GM18505 (cell line): ENCODE data around the gene KCNJ12.
"Not testable (repeated sequence)": the region's sequence is repeated elsewhere in the genome, so short reads cannot be mapped to it uniquely, and the experiment has no call there.

Experiments
- ATAC-seq: cut with Tn5 transposase; IDR thresholded peaks from one replicate; pipeline ENCODE4 v1.9.1; 2021; ENCODE audit not compliant: unreplicated experiment
- POLR2A ChIP-seq: IDR thresholded peaks from 4 replicates; pipeline ENCODE4 v1.6.1; 2011; ENCODE audit warnings: borderline replicate concordance; ENCODE audit not compliant: insufficient read depth, insufficient read length; ENCODE audit errors: extremely low read depth

KCNJ12 gene

DNA sequence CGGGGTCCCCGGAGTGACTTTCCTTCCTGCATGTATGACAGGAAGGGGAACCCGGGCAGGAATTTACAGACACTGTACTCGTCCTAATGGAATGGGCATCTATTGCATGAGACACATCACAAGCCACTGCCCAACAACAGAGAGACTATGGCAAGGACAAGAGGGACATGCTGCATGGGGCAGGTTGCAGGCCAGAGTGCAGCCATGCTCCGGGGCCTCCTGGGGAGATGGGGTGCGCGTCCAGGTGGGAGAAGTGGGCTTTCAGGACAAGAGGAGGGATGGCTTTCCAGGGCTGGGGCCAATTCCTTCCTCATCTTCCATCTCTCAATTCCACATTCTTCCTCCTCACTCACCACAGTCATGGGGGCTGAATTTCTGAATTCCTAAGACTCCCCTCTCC lies 60.3 kb downstream of the KCNJ12 start:
- ATAC-seq, result not testable (repeated sequence)

- ATAC-seq, result not testable (repeated sequence)
Observed at GRCh38 chr17:21436883-21437836, 61.0 kb downstream of the KCNJ12 start.

- not testable (repeated sequence) for ATAC-seq
Observed at GRCh38 chr17:21438316-21439014, 62.3 kb downstream of the KCNJ12 start.

GRCh38 chr17:21439015-21439336 lies 62.8 kb downstream of the KCNJ12 start:
- ATAC-seq, result not testable (repeated sequence)

DNA sequence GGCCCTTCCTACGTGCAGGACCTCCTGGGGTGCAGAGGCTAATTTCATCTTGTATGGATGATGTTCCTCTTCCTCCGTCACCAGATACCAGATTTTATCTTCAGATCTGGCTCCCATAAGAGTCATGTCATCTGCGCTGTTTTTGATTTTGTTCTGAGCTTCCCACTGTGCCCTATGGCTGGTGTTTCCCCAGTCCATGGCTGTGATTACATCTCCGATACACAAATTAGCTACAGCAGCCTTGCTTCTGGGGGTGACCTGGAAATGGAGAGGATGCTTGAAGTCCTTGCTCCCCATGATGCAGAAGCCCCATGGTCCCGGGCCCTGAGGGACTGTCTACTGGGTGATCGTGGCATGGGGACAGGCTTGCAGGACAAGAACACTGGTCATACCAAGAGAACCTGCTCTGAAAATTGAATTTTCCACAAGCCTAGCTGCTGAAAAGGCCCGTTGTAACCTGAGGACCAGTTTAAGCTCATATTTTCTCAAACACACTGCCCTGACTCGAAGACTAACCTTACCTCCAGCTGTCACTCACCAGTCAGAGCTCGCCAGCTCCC lies 69.0 kb downstream of the KCNJ12 start:
- TF ChIP-seq POLR2A, result no peak
- ATAC-seq, result no peak

GRCh38 chr17:21447552-21447951 lies 71.4 kb downstream of the KCNJ12 start:
- ATAC-seq, result not testable (repeated sequence)

DNA sequence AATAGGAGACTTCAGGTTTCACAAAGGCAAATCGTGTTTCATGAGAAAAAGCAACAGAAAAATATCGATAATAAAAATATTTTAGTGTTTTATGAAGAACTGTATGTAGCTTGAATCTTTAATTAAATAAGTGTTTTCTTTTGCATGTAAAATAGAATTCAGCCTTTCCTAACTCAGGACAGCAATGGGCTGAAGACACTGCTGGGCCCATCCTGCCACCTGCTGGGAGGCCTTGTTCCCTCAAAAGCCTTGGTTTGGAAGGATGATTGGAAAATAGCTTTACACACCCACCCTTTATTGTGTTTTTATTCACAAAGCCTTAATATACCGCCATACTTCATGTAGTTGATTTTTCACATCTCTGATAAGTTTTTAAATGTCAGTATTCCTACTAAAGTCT lies 73.7 kb downstream of the KCNJ12 start:
- ATAC-seq, result not testable (repeated sequence)

DNA sequence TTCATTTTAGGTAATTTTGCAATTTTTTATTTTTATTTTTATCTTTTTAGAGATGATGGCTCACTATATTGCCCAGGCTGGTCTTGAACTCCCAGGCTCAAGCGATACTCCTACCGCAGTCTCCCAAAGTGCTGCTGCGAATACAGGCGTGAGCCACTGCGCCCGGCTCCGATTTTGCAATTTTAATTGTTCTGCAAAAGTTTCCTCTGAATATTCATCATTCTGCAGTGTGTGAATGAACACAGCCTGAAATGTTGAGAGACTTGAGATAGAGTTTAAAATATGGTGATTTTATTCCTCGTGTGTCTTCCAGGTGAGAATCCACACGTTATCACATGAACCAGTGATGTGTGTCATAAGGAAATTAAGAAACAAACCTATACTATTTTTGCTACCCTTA lies 75.8 kb downstream of the KCNJ12 start:
- TF ChIP-seq POLR2A, result no peak
- ATAC-seq, result no peak

- no peak for TF ChIP-seq POLR2A
- no peak for ATAC-seq
Observed at GRCh38 chr17:21452377-21453143, 76.4 kb downstream of the KCNJ12 start.

DNA sequence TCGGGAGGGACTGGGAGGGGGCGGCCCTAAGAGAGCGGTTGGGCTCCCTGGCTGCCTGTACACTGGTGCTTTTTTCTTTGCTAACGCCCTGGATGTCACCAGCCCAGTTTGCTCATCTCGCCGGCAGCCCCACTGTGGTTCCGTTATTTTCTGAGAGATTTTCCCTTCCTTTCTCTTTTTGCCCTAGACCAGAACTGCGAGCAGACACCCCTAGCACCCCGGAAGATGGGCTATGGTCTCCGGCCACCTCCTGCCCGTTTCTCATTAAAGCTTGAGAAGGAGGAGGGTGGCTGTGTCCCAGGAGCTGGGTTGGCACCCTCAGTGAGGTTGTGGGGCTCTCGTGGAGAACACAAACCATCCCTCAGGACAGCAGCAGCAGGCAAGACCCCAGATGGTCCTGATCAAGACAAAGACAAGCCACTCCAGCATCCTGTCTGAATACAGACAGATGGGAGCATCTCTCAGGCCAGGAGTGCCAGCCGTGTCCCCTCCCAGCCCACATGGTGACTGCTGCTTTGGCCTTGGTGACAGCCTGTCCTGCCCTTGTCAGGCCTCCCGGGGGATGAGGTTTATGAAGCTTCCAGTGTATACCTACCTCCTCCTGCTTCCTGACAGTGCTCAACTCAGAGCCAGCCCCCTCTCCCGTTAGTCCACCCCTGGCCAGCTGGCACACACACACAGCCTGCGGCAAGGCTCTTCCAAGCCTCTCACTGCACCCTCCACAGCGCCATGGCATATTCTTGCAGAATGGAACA lies 77.2 kb downstream of the KCNJ12 start:
- no peak for TF ChIP-seq POLR2A
- no peak for ATAC-seq

DNA sequence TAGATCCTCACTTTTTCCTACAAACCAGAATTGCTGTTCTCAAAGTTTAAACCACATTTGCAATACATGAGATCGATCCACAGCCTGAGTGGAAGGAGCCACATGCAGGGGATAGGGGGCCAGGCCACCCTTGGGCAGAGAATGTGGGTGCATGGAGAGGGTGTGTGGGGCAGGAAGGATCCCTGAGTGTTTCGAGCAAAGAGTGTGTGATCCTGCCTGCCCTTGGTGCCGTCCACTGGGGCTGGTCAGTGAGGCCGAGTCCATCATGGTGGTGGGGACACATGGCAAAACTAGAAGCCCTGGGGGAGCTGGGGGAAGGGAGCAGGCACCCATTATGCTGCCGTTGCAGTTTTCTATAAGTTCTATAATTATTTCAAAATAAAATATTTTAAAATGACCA lies 77.8 kb downstream of the KCNJ12 start:
- ATAC-seq, result not testable (repeated sequence)

GRCh38 chr17:21454441-21454840 lies 78.3 kb downstream of the KCNJ12 start:
- no peak for TF ChIP-seq POLR2A
- ATAC-seq, result no peak

DNA sequence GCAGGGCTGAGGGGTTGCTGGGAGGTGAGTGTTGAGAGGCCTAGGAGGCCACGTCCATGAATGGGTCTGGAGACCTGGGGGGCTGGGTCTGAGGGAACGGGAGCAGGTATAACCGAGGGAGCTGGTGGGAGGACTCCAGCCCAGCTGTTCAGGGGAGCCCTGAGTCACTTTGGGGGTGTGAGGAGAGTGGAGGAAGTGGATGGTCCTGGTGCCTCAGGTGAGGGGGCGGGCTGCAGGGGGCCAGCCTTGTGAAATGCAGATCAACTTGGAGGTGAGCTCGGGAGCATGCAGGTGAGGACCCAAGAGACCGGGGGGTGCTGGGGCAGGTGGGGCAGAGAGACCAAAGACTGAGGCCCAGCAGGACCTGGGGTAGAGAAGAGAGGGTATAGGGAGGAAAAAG lies 79.6 kb downstream of the KCNJ12 start:
- no peak for TF ChIP-seq POLR2A
- ATAC-seq, result no peak

DNA sequence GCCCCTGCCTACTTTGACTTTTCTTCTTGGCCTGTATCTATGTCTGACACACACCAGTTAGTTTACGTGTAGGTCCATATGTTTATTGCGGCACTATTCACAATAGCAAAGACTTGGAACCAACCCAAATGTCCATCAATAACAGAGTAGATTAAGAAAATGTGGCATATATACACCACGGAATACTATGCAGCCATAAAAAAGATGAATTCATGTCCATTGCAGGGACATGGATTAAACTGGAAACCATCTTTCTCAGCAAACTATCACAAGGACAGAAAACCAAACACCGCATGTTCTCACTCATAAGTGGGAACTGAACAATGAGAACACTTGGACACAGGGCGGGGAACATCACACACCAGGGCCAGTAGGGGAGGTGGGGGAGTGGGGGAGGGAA lies 80.3 kb downstream of the KCNJ12 start:
- not testable (repeated sequence) for ATAC-seq
